SK-N-SH treated with all-trans-retinoic acid at 6 μM for 48 hours (cell line): ENCODE data around the gene LIPN.

ENCODE experiments used
- ATAC-seq: fragments of 200-7000 bp; cut with Tn5 transposase; 3 replicates; pipeline ENCODE4 v1.9.1; 2020; ENCODE audit warnings: mild to moderate bottlenecking, moderate library complexity
- ARNTL ChIP-seq: fragments of 450-650 bp; formaldehyde crosslinking; IDR thresholded peaks from 2 replicates; pipeline ENCODE4 v1.5.0; 2020; ENCODE audit warnings: low read depth, mild to moderate bottlenecking, moderate library complexity, borderline replicate concordance
- CSDC2 ChIP-seq: fragments of 250-450 bp; sonication (Bioruptor Pico); IDR thresholded peaks from 2 replicates; pipeline ENCODE4 v1.5.0; 2020; ENCODE audit warnings: mild to moderate bottlenecking, moderate library complexity
- ESRRG ChIP-seq: fragments of 250-450 bp; sonication (Bioruptor Pico); IDR thresholded peaks from 2 replicates; pipeline ENCODE4 v1.6.1; 2021; ENCODE audit warnings: mild to moderate bottlenecking
- GLIS3 ChIP-seq: fragments of 250-450 bp; sonication (Bioruptor Pico); IDR thresholded peaks from 2 replicates; pipeline ENCODE4 v1.5.0; 2020; ENCODE audit warnings: mild to moderate bottlenecking, moderate library complexity
- ISL1 ChIP-seq: fragments of 250-450 bp; sonication (Bioruptor Pico); IDR thresholded peaks from 2 replicates; pipeline ENCODE4 v2.1.2; 2022; ENCODE audit warnings: mild to moderate bottlenecking, moderate library complexity
- OSR1 ChIP-seq: fragments of 250-450 bp; sonication (Bioruptor Pico); IDR thresholded peaks from 2 replicates; pipeline ENCODE4 v1.8.0; 2022; ENCODE audit warnings: moderate library complexity, mild to moderate bottlenecking, inconsistent platforms
- SNAI2 ChIP-seq: fragments of 250-450 bp; sonication (Bioruptor Pico); IDR thresholded peaks from 2 replicates; pipeline ENCODE4 v1.5.0; 2020; ENCODE audit warnings: mild to moderate bottlenecking, moderate library complexity
- TOX ChIP-seq: fragments of 250-450 bp; sonication (Bioruptor Pico); IDR thresholded peaks from 2 replicates; pipeline ENCODE4 v1.8.0; 2021; ENCODE audit warnings: mild to moderate bottlenecking, moderate library complexity, borderline replicate concordance
- ZC3H10 ChIP-seq: fragments of 250-450 bp; sonication (Bioruptor Pico); IDR thresholded peaks from 2 replicates; pipeline ENCODE4 v1.5.1; 2021; ENCODE audit warnings: mild to moderate bottlenecking, moderate library complexity
- ZFP3 ChIP-seq: fragments of 250-450 bp; sonication (Bioruptor Pico); IDR thresholded peaks from 2 replicates; pipeline ENCODE4 v1.5.0; 2020; ENCODE audit warnings: mild to moderate bottlenecking, moderate library complexity
- ZFP30 ChIP-seq: fragments of 450-650 bp; formaldehyde crosslinking; IDR thresholded peaks from 2 replicates; pipeline ENCODE4 v1.5.0; 2022; ENCODE audit warnings: mild to moderate bottlenecking, moderate library complexity
- ZNF565 ChIP-seq: fragments of 450-650 bp; formaldehyde crosslinking; conservative IDR thresholded peaks from 2 replicates; pipeline ENCODE4 v1.5.0; 2020; ENCODE audit warnings: low read depth, mild to moderate bottlenecking, moderate library complexity
- ZNF70 ChIP-seq: fragments of 450-650 bp; formaldehyde crosslinking; IDR thresholded peaks from 2 replicates; pipeline ENCODE4 v1.5.0; 2020; ENCODE audit warnings: mild to moderate bottlenecking, moderate library complexity
- ZNF8 ChIP-seq: fragments of 450-650 bp; formaldehyde crosslinking; IDR thresholded peaks from 2 replicates; pipeline ENCODE4 v1.5.0; 2020; ENCODE audit warnings: mild to moderate bottlenecking, moderate library complexity
- TF ChIP-seq, protein P1 (sequence below): fragments of 250-450 bp; sonication (Bioruptor Pico); IDR thresholded peaks from 2 replicates; pipeline ENCODE4 v1.5.1; 2020; ENCODE audit warnings: low read depth, mild to moderate bottlenecking, moderate library complexity
- TF ChIP-seq, protein P2 (sequence below): fragments of 250-450 bp; sonication (Bioruptor Pico); IDR thresholded peaks from 2 replicates; pipeline ENCODE4 v1.5.1; 2021; ENCODE audit warnings: mild to moderate bottlenecking, moderate library complexity
- TF ChIP-seq, protein P3 (sequence below): fragments of 250-450 bp; sonication (Bioruptor Pico); IDR thresholded peaks from 2 replicates; pipeline ENCODE4 v1.8.0; 2021; ENCODE audit warnings: low read depth, mild to moderate bottlenecking, moderate library complexity, borderline replicate concordance
- TF ChIP-seq, protein P4 (sequence below): fragments of 250-450 bp; sonication (Bioruptor Pico); IDR thresholded peaks from 2 replicates; pipeline ENCODE4 v1.5.0; 2020; ENCODE audit warnings: mild to moderate bottlenecking, moderate library complexity

The LIPN gene

DNA sequence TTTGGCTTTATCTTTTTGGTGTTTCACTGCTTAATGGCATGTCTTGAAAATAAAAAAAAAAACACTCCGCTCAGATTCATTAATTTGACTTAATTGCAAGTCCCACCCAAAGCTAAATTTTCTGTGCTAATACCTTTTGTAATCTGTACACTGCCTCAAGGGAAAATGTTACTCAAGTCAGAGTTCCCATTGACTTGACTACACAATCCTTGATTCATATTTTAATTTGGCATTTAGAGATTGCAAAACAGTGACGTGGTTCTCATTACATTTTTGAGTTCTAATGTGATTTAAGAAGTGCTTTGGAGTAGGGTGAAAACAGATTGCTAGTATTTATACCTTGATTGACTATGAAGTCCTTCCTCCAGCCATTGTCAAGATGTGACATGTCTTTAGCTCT is 21.4 kb downstream of the LIPN start:
- ATAC-seq, result no peak
- TF ChIP-seq CSDC2 (CRISPR knock-in tag), result no peak
- TF ChIP-seq, all 23 proteins: peak for 0

DNA sequence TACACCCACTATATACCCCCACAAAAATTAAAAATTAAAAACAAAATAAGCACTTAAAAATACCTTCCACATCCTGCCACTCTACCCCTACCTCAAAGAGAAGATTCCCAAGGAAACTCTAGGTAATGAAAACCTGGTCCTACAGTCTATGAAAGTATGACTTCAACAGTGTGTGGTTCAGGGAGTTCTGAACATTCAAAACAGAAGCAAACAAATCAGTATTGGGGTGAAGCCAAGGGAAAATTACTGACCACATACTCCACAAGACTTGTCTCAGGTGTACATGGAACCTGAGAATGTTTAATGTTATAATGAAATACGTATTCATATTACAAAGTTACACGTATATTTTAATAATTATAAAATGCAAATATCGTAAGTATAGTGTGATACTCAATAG is 22.4 kb downstream of the LIPN start:
- ATAC-seq, result no peak
- TF ChIP-seq ZFP30 (CRISPR knock-in tag) (no peak), OSR1 (CRISPR knock-in tag) (no peak), SNAI2 (no peak), ZNF565 (CRISPR knock-in tag) (no peak)
- TF ChIP-seq, protein P1, sequence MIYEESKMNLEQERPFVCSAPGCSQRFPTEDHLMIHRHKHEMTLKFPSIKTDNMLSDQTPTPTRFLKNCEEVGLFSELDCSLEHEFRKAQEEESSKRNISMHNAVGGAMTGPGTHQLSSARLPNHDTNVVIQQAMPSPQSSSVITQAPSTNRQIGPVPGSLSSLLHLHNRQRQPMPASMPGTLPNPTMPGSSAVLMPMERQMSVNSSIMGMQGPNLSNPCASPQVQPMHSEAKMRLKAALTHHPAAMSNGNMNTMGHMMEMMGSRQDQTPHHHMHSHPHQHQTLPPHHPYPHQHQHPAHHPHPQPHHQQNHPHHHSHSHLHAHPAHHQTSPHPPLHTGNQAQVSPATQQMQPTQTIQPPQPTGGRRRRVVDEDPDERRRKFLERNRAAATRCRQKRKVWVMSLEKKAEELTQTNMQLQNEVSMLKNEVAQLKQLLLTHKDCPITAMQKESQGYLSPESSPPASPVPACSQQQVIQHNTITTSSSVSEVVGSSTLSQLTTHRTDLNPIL, result no peak

DNA sequence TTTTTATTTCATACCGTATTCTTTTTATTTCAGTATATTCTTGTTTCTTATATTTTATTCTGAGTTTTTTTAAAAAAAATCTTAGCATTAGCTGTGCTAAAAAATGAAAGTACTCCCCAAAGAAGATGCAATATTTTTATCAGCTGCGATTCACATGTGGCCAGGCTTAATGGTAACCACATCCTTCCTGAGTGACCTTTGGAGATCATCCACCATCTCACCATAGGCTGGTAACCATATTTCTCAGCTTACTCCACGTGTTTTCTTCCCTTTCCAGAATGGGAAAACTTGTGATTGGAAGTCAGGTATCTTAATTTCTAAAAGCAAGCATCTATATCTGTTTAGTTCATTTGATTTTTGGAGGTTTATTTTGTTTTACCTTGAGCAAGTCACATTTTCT is 23.9 kb downstream of the LIPN start:
- ATAC-seq, result no peak
- no peak for TF ChIP-seq GLIS3 (CRISPR knock-in tag)
- TF ChIP-seq, protein P1, result no peak
- TF ChIP-seq, protein P2, sequence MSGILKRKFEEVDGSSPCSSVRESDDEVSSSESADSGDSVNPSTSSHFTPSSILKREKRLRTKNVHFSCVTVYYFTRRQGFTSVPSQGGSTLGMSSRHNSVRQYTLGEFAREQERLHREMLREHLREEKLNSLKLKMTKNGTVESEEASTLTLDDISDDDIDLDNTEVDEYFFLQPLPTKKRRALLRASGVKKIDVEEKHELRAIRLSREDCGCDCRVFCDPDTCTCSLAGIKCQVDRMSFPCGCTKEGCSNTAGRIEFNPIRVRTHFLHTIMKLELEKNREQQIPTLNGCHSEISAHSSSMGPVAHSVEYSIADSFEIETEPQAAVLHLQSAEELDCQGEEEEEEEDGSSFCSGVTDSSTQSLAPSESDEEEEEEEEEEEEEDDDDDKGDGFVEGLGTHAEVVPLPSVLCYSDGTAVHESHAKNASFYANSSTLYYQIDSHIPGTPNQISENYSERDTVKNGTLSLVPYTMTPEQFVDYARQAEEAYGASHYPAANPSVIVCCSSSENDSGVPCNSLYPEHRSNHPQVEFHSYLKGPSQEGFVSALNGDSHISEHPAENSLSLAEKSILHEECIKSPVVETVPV (CRISPR knock-in tag), result no peak
- TF ChIP-seq ARNTL (CRISPR knock-in tag), result no peak
- TF ChIP-seq, protein P3, sequence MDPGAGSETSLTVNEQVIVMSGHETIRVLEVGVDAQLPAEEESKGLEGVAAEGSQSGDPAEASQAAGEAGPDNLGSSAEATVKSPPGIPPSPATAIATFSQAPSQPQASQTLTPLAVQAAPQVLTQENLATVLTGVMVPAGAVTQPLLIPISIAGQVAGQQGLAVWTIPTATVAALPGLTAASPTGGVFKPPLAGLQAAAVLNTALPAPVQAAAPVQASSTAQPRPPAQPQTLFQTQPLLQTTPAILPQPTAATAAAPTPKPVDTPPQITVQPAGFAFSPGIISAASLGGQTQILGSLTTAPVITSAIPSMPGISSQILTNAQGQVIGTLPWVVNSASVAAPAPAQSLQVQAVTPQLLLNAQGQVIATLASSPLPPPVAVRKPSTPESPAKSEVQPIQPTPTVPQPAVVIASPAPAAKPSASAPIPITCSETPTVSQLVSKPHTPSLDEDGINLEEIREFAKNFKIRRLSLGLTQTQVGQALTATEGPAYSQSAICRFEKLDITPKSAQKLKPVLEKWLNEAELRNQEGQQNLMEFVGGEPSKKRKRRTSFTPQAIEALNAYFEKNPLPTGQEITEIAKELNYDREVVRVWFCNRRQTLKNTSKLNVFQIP (CRISPR knock-in tag), result no peak
- no peak for TF ChIP-seq ZC3H10 (CRISPR knock-in tag)
- TF ChIP-seq ZNF8 (CRISPR knock-in tag), result no peak

DNA sequence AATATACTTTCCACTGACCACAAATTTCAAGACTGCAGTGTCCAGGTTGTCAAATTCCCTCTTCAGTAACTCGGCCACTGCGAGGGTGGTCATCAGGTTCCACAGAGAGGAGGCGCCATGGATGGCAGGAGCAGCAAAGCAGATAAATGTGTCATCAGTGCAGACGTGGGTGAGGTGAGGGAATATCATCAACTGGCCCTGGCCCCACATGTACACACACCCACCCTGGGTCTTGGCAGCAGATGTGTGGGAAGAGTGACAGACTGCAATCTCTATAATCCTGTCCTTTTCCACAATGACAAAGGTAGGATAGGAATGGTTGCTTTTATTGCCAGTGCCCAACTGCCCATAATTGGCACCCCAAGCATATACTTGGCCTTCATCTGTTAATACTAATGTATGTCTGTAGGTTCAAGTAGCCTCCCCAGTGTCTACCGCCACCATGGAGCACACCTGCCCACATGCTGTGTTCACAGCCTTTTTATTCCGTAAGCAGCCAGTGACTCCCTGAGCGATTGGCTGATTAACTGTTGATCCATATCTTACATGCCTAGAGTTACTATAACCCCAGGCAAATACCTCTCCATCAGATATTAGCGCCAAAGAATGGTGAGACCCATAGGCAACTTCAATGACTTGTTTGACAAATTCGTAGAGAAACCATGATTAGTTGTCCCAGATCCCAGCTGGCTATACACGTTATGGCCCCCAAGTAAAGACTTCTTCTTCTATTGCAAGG is 26.4 kb downstream of the LIPN start:
- no peak for TF ChIP-seq ISL1 (CRISPR knock-in tag)
- TF ChIP-seq, protein P1, result no peak
- TF ChIP-seq ZNF565 (CRISPR knock-in tag), result no peak
- TF ChIP-seq, protein P3 (CRISPR knock-in tag), result no peak
- no peak for ATAC-seq

DNA sequence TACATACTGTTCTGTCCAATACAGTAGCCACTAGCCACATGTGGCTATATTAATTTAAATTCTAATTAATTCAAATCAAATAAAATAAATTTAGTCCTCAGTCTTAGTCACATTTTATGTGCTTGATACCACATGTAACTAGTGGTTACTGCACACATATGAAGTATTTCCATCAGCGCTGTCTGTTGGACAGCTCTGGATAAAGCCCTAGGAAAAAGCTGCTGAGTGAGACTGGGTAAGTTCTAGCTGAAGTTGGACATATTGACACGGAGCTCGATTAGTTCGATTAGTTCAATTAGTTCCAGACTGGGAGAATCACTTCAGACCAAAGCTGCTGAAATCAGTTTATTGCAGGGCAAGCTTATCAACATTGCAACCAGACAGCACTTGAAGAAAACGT is 27.6 kb downstream of the LIPN start:
- no peak for ATAC-seq
- TF ChIP-seq ESRRG (CRISPR knock-in tag), result no peak
- no peak for TF ChIP-seq ZNF70 (CRISPR knock-in tag)
- TF ChIP-seq, protein P4, sequence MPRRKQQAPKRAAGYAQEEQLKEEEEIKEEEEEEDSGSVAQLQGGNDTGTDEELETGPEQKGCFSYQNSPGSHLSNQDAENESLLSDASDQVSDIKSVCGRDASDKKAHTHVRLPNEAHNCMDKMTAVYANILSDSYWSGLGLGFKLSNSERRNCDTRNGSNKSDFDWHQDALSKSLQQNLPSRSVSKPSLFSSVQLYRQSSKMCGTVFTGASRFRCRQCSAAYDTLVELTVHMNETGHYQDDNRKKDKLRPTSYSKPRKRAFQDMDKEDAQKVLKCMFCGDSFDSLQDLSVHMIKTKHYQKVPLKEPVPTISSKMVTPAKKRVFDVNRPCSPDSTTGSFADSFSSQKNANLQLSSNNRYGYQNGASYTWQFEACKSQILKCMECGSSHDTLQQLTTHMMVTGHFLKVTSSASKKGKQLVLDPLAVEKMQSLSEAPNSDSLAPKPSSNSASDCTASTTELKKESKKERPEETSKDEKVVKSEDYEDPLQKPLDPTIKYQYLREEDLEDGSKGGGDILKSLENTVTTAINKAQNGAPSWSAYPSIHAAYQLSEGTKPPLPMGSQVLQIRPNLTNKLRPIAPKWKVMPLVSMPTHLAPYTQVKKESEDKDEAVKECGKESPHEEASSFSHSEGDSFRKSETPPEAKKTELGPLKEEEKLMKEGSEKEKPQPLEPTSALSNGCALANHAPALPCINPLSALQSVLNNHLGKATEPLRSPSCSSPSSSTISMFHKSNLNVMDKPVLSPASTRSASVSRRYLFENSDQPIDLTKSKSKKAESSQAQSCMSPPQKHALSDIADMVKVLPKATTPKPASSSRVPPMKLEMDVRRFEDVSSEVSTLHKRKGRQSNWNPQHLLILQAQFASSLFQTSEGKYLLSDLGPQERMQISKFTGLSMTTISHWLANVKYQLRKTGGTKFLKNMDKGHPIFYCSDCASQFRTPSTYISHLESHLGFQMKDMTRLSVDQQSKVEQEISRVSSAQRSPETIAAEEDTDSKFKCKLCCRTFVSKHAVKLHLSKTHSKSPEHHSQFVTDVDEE (CRISPR knock-in tag), result no peak
- no peak for TF ChIP-seq GLIS3 (CRISPR knock-in tag)
- no peak for TF ChIP-seq ZFP3 (CRISPR knock-in tag)
- TF ChIP-seq TOX (CRISPR knock-in tag), result no peak
